Uterus (tissue), 4 donors: ENCODE measurements around the gene NRROS. TPM values are rescaled to one million over a fixed set of nuclear protein-coding genes. Genes with fewer than 3 reads are reported as not detected.
A peak's percentile ranks its signal among the peaks of the same experiment; 100 is the strongest.

Source experiments
- DNase-seq, 2 donors: peaks; one replicate each; pipeline ENCODE4 v3.0.0-alpha.2; 2019 to 2020
- H3K27ac ChIP-seq, 2 donors: fragments of 200-600 bp; sonication (generic); 1 replicate in 1 of 2; 2 replicates in 1 of 2; pipeline ENCODE4 v1.5.1; 2016 to 2018
- H3K27me3 ChIP-seq, 2 donors: fragments of 200-600 bp; sonication (generic); one replicate each; pipeline ENCODE4 v1.5.1; 2018 to 2019; ENCODE audit warnings: control low read depth in 1 of 2
- H3K36me3 ChIP-seq, 2 donors: fragments of 200-600 bp; sonication (generic); one replicate each; pipeline ENCODE4 v1.5.1; 2019; ENCODE audit warnings: control low read depth in 1 of 2
- H3K4me1 ChIP-seq, 2 donors: fragments of 200-600 bp; sonication (generic); one replicate each; pipeline ENCODE4 v1.5.1; 2018 to 2019; ENCODE audit warnings: control low read depth in 1 of 2
- H3K4me3 ChIP-seq, 2 donors: fragments of 200-600 bp; sonication (generic); 1 replicate in 1 of 2; 2 replicates in 1 of 2; pipeline ENCODE4 v1.5.1; 2018 to 2019; ENCODE audit warnings: mild to moderate bottlenecking in 1 of 2
- H3K9me3 ChIP-seq, 2 donors: fragments of 200-600 bp; sonication (generic); one replicate each; pipeline ENCODE4 v1.5.1; 2019; ENCODE audit warnings: control low read depth in 1 of 2
- CTCF ChIP-seq, 4 experiments: fragments of 200-600 bp in 2 of 4; fragments of 450-650 bp in 2 of 4; sonication (generic) in 2 of 4; IDR thresholded peaks; one replicate each; pipeline ENCODE4 v1.5.1; 2016 to 2019; ENCODE audit warnings: antibody characterized with exemption in 4 of 4, mild to moderate bottlenecking in 2 of 4, moderate library complexity in 1 of 4
- POLR2A ChIP-seq, 2 donors: fragments of 450-650 bp; IDR thresholded peaks; one replicate each; pipeline ENCODE4 v1.6.1; 2016; ENCODE audit warnings: antibody characterized with exemption in 2 of 2, mild to moderate bottlenecking in 1 of 2, moderate library complexity in 1 of 2
- intact Hi-C: fragments of 100-400 bp; cut with DNase I; formaldehyde crosslinking; loops from one replicate; pipeline ENCODE4 v1.15.1; 2023; ENCODE audit warnings: low total_unique reads
- total RNA-seq, 4 donors: library from RNA; depleted of rRNA in 3 of 4; stranded (reverse); fragments of >200 nt in 3 of 4; gene quantifications; one replicate each; pipeline versions ENCODE4 v1.1.0 to v1.2.4, GENCODE V29; 2014 to 2023
- donor health status: DM: yes; HTN: yes; CAD: no.

Gene NRROS
- total RNA-seq, 4 donors from 2014 or later, result 6.5 to 36.8 (median 7.6) TPM

GRCh38 chr3:196632046-196632751, 7.3 kb upstream of the NRROS start:
- H3K27me3 ChIP-seq, result no peaks in the 10 kb centered on the region
- H3K4me3 ChIP-seq, result peak overlapping the region; percentile 49 to 59
- intact Hi-C loops, result no loop called here
- H3K27ac ChIP-seq, result peak overlapping the region; percentile 78 to 85
- TF ChIP-seq POLR2A (IDR thresholded peaks at IDR 0.05), result peak; percentile 16 to 21
- peak in 3 of 4 experiments; percentile 30 to 53 (median 43) for TF ChIP-seq CTCF (IDR thresholded peaks at IDR 0.05)
- H3K9me3 ChIP-seq, result no peaks in the 10 kb centered on the region
- DNase-seq, result peak; percentile 67 to 72
- H3K36me3 ChIP-seq, result no peaks in the 10 kb centered on the region
- H3K4me1 ChIP-seq, result no peaks in the 10 kb centered on the region

DNA sequence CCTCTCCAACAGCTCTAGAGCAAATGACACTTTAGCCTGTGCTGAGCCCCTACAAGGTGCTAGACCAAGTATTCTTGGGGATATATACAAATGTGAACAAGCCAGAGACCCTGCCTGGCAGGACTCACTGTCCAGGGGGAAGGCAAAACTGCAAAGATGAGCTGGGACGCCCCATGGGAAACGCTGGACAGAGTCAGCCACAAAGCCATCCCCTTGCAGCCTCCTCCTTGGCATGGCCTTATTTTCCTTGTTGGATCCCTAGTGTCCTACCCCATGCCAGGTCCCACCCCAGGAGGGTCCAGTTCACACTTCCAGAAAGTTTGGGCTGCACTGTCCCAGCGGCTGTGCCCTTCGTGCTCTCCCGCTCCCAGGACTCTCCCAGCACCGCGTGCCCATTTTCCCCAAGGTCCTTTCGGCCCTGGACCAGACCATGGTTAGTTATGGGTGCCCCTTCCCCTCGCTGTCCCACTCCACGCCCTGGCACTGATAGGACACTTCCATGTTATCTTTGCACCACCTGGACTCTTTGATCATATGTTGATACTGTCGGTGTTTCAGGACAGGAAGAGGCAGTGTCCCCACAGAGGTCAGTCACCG, 5.8 kb upstream of the NRROS start:
- Histone ChIP-seq H3K4me3 (no peak overlapping the region), H3K27me3 (no peaks in the 10 kb centered on the region), H3K4me1 (no peaks in the 10 kb centered on the region), H3K9me3 (no peaks in the 10 kb centered on the region), H3K36me3 (no peaks in the 10 kb centered on the region), H3K27ac (no peak overlapping the region)
- TF ChIP-seq CTCF (IDR thresholded peaks at IDR 0.05), result no peak
- TF ChIP-seq POLR2A (IDR thresholded peaks at IDR 0.05), result no peak
- intact Hi-C loops, result no loop called here
- no peak for DNase-seq

GRCh38 chr3:196634224-196634623, 5.3 kb upstream of the NRROS start:
- Histone ChIP-seq H3K36me3 (no peaks in the 10 kb centered on the region), H3K27me3 (no peaks in the 10 kb centered on the region), H3K27ac (no peak overlapping the region), H3K4me1 (no peaks in the 10 kb centered on the region), H3K9me3 (no peaks in the 10 kb centered on the region), H3K4me3 (no peak overlapping the region)
- TF ChIP-seq CTCF (IDR thresholded peaks at IDR 0.05) (no peak), POLR2A (IDR thresholded peaks at IDR 0.05) (no peak)
- intact Hi-C loops, result no loop called here
- DNase-seq, result no peak

DNA sequence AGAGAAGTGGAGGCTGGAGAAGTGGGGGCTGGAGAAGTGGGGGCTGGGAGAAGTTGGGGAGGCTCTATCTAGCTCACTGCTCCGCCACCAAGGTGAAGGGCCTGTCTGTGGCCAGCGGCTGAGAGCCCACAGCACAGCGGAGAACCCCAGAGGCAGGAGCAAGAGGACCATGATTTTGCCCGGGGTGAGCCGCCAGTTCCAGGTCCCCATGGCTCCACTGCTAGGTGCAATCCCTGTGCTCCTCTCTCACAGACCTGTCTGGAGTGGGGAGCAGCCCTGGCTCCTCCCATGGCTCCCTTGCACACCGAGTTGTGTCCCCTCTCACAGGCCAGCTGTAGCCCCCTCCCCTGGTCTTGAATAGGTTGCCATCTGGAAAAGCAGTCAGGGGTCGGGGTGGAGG, 4.7 kb upstream of the NRROS start:
- TF ChIP-seq POLR2A (IDR thresholded peaks at IDR 0.05) (no peak), CTCF (IDR thresholded peaks at IDR 0.05) (no peak)
- no peaks in the 10 kb centered on the region for H3K4me1 ChIP-seq
- intact Hi-C loops, result no loop called here
- H3K36me3 ChIP-seq, result no peaks in the 10 kb centered on the region
- DNase-seq, result no peak
- no peak overlapping the region for H3K4me3 ChIP-seq
- H3K9me3 ChIP-seq, result no peaks in the 10 kb centered on the region
- H3K27me3 ChIP-seq, result no peaks in the 10 kb centered on the region
- no peak overlapping the region for H3K27ac ChIP-seq
